NCI-H146 (cell line): ENCODE results near the gene SMIM38.

ENCODE experiments used
- DNase-seq: peaks from one replicate; lab custom pipeline; 2025; lab: John Stamatoyannopoulos, UW

Gene SMIM38

GRCh38 chr11:69155302-69156234, at the start of gene SMIM38:
TSS of gene SMIM38 (plus strand) at chr11:69155935. CDS start at chr11:69157847, 1,912 bp downstream.
- no peak for DNase-seq

- DNase-seq: no peak
These were observed 49.5 kb upstream of the SMIM38 start for GRCh38 chr11:69106031-69106811.

GRCh38 chr11:69107413-69107812, 48.3 kb upstream of the SMIM38 start:
- DNase-seq: no peak

- DNase-seq: no peak
These were observed 47.7 kb upstream of the SMIM38 start for GRCh38 chr11:69108030-69108429.

GRCh38 chr11:69108559-69108958, 47.2 kb upstream of the SMIM38 start:
- DNase-seq: no peak

GRCh38 chr11:69109101-69109500, 46.6 kb upstream of the SMIM38 start:
- no peak for DNase-seq

GRCh38 chr11:69110451-69110850, 45.3 kb upstream of the SMIM38 start:
- DNase-seq: no peak

GRCh38 chr11:69111624-69112542, 43.9 kb upstream of the SMIM38 start:
- no peak for DNase-seq

GRCh38 chr11:69113226-69113625, 42.5 kb upstream of the SMIM38 start:
- DNase-seq: no peak

- no peak for DNase-seq
These were observed 41.9 kb upstream of the SMIM38 start for GRCh38 chr11:69113646-69114340.

GRCh38 chr11:69114362-69114761, 41.4 kb upstream of the SMIM38 start:
- DNase-seq: no peak

- peak; percentile 8 for DNase-seq
These were observed 40.8 kb upstream of the SMIM38 start for GRCh38 chr11:69114811-69115523.

GRCh38 chr11:69115586-69116560, 39.9 kb upstream of the SMIM38 start:
- no peak for DNase-seq

GRCh38 chr11:69116671-69117070, 39.1 kb upstream of the SMIM38 start:
- no peak for DNase-seq

GRCh38 chr11:69119190-69119589, 36.5 kb upstream of the SMIM38 start:
- DNase-seq: no peak

- no peak for DNase-seq
These were observed 35.4 kb upstream of the SMIM38 start for GRCh38 chr11:69120096-69120875.

GRCh38 chr11:69121021-69121420, 34.7 kb upstream of the SMIM38 start:
- no peak for DNase-seq

- no peak for DNase-seq
These were observed 34.0 kb upstream of the SMIM38 start for GRCh38 chr11:69121621-69122325.
